Common myeloid progenitor, CD34-positive (primary cell): ENCODE measurements around the gene SERPINE1.

ENCODE experiments used
- CTCF ChIA-PET: fragments of 350-600 bp; sonication (Branson Sonifier 250); formaldehyde crosslinking; loops from one replicate; lab custom pipeline; 2021; ENCODE audit warnings: antibody characterized with exemption; lab: Charles Lee
- POLR2A ChIA-PET: fragments of 350-600 bp; sonication (Branson Sonifier 250); formaldehyde crosslinking; loops from one replicate; lab custom pipeline; 2021; ENCODE audit warnings: antibody characterized with exemption; lab: Charles Lee
- DNase-seq, 3 donors: peaks; one replicate each; pipeline versions ENCODE4 v3.0.0 to v3.0.0-alpha.2; 2013
- H3K27ac ChIP-seq, 2 experiments: 1 replicate in 1 of 2; 2 replicates in 1 of 2; pipeline ENCODE4 v1.7.0; 2013; ENCODE audit warnings: inconsistent platforms in 2 of 2, low read length in 2 of 2, mild to moderate bottlenecking in 2 of 2, low read depth in 1 of 2, moderate library complexity in 1 of 2; ENCODE audit not compliant: severe bottlenecking in 2 of 2, insufficient read depth in 1 of 2, poor library complexity in 1 of 2
- H3K27me3 ChIP-seq, 5 experiments: replicated peaks in 2 of 5; 1 replicate in 3 of 5; 2 replicates in 2 of 5; pipeline versions ENCODE4 v1.6.1 to v1.7.0; 2013; ENCODE audit warnings: low read length in 4 of 5, mild to moderate bottlenecking in 2 of 5, moderate library complexity in 2 of 5, inconsistent platforms in 1 of 5; ENCODE audit not compliant: insufficient read depth in 5 of 5, control insufficient read depth in 4 of 5
- H3K36me3 ChIP-seq, 4 experiments: 1 replicate in 2 of 4; 2 replicates in 2 of 4; pipeline versions ENCODE4 v1.6.1 to v1.7.0; 2013; ENCODE audit warnings: low read length in 3 of 4, control low read depth in 1 of 4, mild to moderate bottlenecking in 1 of 4; ENCODE audit not compliant: control insufficient read depth in 4 of 4, insufficient read depth in 4 of 4
- H3K4me1 ChIP-seq, 4 experiments: 1 replicate in 3 of 4; 2 replicates in 1 of 4; pipeline versions ENCODE4 v1.6.1 to v1.7.1; 2013; ENCODE audit warnings: low read length in 3 of 4, mild to moderate bottlenecking in 3 of 4, control low read depth in 1 of 4, inconsistent platforms in 1 of 4, moderate library complexity in 1 of 4; ENCODE audit not compliant: control insufficient read depth in 4 of 4, insufficient read depth in 4 of 4; ENCODE audit errors: control extremely low read depth in 1 of 4
- H3K4me3 ChIP-seq, 7 experiments: 1 replicate in 4 of 7; 2 replicates in 3 of 7; pipeline versions ENCODE4 v1.5.1 to v1.7.0; 2013; ENCODE audit warnings: mild to moderate bottlenecking in 7 of 7, low read length in 6 of 7, moderate library complexity in 6 of 7, inconsistent platforms in 2 of 7, low read depth in 2 of 7, control low read depth in 1 of 7; ENCODE audit not compliant: insufficient read depth in 4 of 7, control insufficient read depth in 1 of 7; ENCODE audit errors: extremely low read depth in 1 of 7
- H3K9me3 ChIP-seq, 5 experiments: 1 replicate in 4 of 5; 2 replicates in 1 of 5; pipeline versions ENCODE4 v1.6.1 to v1.7.1; 2013; ENCODE audit warnings: low read length in 4 of 5, mild to moderate bottlenecking in 2 of 5, inconsistent platforms in 1 of 5, low read depth in 1 of 5, moderate library complexity in 1 of 5; ENCODE audit not compliant: control insufficient read depth in 4 of 5, insufficient read depth in 2 of 5; ENCODE audit errors: control extremely low read depth in 1 of 5
- WGBS: methylation state at CpG from one replicate; pipeline ENCODE4 v1.1.5; 2013; ENCODE audit not compliant: insufficient coverage; 5-methylcytosine and 5-hydroxymethylcytosine counted together

SERPINE1 gene

GRCh38 chr7:101113836-101114235 lies 13.1 kb upstream of the SERPINE1 start:
- no peak for DNase-seq
- ChIA-PET CTCF (interaction anchor here (0.8 kb wide), 1 partner anchor 9 kb away, joined by 3 read pairs; no protein-coding TSS in a partner anchor), POLR2A (no interaction called here)
- peaks cover 0 to 4% (median 0%) of the 10 kb centered on the region in 5 experiments for H3K27me3 ChIP-seq
- no peak overlapping the region for H3K4me3 ChIP-seq
- no peaks in the 10 kb centered on the region for H3K36me3 ChIP-seq
- H3K4me1 ChIP-seq = peaks cover 0 to 3% (median 0%) of the 10 kb centered on the region in 4 experiments
- 94% methylated on average over 5 of the region's 11 CpGs for WGBS
- H3K9me3 ChIP-seq = no peaks in the 10 kb centered on the region
- H3K27ac ChIP-seq = no peak overlapping the region

- Histone ChIP-seq H3K27me3 (peaks cover 0 to 1% (median 0%) of the 10 kb centered on the region in 5 experiments), H3K27ac (no peak overlapping the region), H3K4me1 (no peaks in the 10 kb centered on the region), H3K4me3 (no peak overlapping the region), H3K9me3 (no peaks in the 10 kb centered on the region), H3K36me3 (no peaks in the 10 kb centered on the region)
- DNase-seq = no peak
- 79% methylated on average over 4 of the region's 8 CpGs for WGBS
- ChIA-PET POLR2A (no interaction called here), CTCF (no interaction called here)
These were observed 12.4 kb upstream of the SERPINE1 start for GRCh38 chr7:101114492-101114891.

GRCh38 chr7:101115215-101115614 lies 11.7 kb upstream of the SERPINE1 start:
- DNase-seq = no peak
- 97% methylated on average over 3 of the region's 3 CpGs for WGBS
- Histone ChIP-seq H3K36me3 (no peaks in the 10 kb centered on the region), H3K27me3 (peaks cover 0 to 1% (median 0%) of the 10 kb centered on the region in 5 experiments), H3K9me3 (no peaks in the 10 kb centered on the region), H3K4me3 (no peak overlapping the region), H3K4me1 (no peaks in the 10 kb centered on the region), H3K27ac (no peak overlapping the region)
- POLR2A ChIA-PET = no interaction called here
- CTCF ChIA-PET = no interaction called here

DNA sequence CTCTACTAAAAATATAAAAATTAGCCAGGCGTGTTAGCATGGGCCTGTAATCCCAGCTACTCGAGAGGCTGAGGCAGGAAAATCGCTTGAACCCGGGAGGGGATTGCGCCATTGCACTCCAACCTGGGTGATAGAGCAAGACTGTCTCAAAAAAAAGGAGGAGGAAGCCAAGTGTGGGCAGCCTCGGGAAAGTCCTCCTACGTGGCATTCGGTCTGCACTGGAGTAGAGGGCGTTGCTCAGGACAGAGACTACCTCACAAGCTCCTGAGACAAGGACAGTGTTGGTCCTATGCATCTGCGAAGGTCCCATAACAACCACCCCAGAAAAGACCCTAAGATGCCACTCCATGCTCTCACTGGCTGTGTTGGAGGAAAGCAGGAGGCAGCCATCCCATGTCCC lies 10.0 kb upstream of the SERPINE1 start:
- Histone ChIP-seq H3K4me1 (peaks cover 0 to 3% (median 2%) of the 10 kb centered on the region in 4 experiments), H3K27ac (no peak overlapping the region), H3K27me3 (peaks cover 0 to 5% (median 3%) of the 10 kb centered on the region in 5 experiments), H3K4me3 (no peak overlapping the region), H3K36me3 (no peaks in the 10 kb centered on the region), H3K9me3 (no peaks in the 10 kb centered on the region)
- ChIA-PET CTCF (interaction anchor here (1.0 to 1.9 kb wide), 2 partner anchors 8 to 9 kb away, joined by 3 to 8 read pairs; partner anchors contain the start of gene SERPINE1), POLR2A (no interaction called here)
- DNase-seq = no peak
- 88% methylated on average over 10 of the region's 10 CpGs for WGBS

DNA sequence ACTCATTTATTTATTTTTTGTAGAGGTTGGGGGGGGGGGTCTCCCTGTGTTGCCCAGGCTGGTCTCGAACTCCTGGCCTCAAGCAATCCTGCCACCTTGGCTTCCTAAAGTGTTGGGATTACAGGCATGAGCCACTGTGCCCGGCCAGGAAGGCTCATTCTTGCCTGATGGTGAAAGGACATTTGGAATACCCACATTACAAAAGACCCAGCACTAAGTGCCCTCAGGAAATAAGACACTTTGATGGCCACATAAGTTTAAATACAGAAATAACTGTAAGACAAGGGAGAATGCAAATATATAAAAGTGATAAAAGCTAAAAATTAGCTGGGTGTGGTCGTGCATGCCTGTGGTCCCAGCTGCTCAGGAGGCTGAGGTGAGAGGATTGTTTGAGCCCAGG lies 8.0 kb upstream of the SERPINE1 start:
- CTCF ChIA-PET = no interaction called here
- peaks cover 0 to 17% (median 10%) of the 10 kb centered on the region in 4 experiments for H3K4me1 ChIP-seq
- H3K27me3 ChIP-seq = peaks cover 0 to 16% (median 10%) of the 10 kb centered on the region in 5 experiments
- DNase-seq = no peak
- WGBS = 100% methylated on average over 2 of the region's 3 CpGs
- no peaks in the 10 kb centered on the region for H3K9me3 ChIP-seq
- H3K4me3 ChIP-seq = no peak overlapping the region
- no peak overlapping the region for H3K27ac ChIP-seq
- POLR2A ChIA-PET = interaction anchor here (0.7 kb wide), 1 partner anchor 34 kb away, joined by 3 read pairs; no protein-coding TSS in a partner anchor
- no peaks in the 10 kb centered on the region for H3K36me3 ChIP-seq

DNA sequence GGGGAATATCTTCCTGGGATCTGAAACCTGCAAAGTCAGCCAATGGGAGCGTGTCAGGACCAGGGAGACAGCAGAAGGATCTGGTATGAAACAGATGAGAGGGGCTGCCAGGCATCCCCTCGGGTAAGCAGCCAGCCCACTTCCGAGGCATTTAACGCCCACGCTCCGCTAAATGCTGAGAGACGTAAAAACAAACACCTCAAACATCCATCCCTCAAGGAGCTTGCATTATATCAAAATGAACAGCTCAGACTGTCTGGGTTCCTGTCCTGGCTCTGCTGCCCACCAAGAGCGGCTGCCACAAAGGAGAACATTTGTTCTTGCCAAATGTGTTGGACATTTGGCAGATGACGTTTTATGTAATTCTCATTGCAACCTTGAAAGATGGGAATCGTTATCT lies 7.0 kb upstream of the SERPINE1 start:
- no peak overlapping the region for H3K4me3 ChIP-seq
- DNase-seq = no peak
- ChIA-PET POLR2A (interaction anchor here (0.7 kb wide), 1 partner anchor 33 kb away, joined by 3 read pairs; no protein-coding TSS in a partner anchor), CTCF (interaction anchor here (1.5 kb wide), 1 partner anchor 17 kb away, joined by 4 read pairs; no protein-coding TSS in a partner anchor)
- WGBS = 69% methylated on average over 10 of the region's 10 CpGs
- H3K4me1 ChIP-seq = peaks cover 0 to 27% (median 19%) of the 10 kb centered on the region in 4 experiments
- H3K36me3 ChIP-seq = no peaks in the 10 kb centered on the region
- H3K27me3 ChIP-seq = peaks cover 0 to 16% (median 10%) of the 10 kb centered on the region in 5 experiments
- no peak overlapping the region for H3K27ac ChIP-seq
- H3K9me3 ChIP-seq = no peaks in the 10 kb centered on the region

DNA sequence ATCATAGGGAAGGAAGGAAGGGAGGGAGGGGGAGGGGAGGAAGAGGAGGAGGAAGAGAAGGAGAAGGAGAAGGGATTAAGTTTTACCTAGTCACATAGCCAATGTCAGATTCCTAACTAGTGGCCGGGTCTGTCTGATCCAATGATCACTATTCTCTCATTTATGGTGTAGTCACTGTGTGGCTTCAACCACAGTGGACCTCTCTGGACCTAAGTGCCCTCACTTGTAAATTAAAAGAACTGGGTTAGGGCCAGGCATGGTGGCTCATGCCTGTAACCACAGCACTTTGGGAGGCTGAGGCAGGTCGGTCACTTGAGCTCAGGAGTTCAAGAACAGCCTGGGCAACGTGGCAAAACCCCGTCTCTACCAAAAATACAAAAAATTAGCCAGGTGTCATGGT lies 6.6 kb upstream of the SERPINE1 start:
- no peaks in the 10 kb centered on the region for H3K9me3 ChIP-seq
- CTCF ChIA-PET = interaction anchor here (0.8 to 1.5 kb wide), 2 partner anchors 16 to 19 kb away, joined by 3 to 4 read pairs; no protein-coding TSS in a partner anchor
- H3K4me3 ChIP-seq = no peak overlapping the region
- no peaks in the 10 kb centered on the region for H3K36me3 ChIP-seq
- DNase-seq = no peak
- POLR2A ChIA-PET = no interaction called here
- peaks cover 0 to 16% (median 10%) of the 10 kb centered on the region in 5 experiments for H3K27me3 ChIP-seq
- H3K4me1 ChIP-seq = peaks cover 0 to 32% (median 23%) of the 10 kb centered on the region in 4 experiments
- H3K27ac ChIP-seq = no peak overlapping the region
- WGBS = 100% methylated on average over 1 of the region's 4 CpGs
